HG02970 (cell line): ENCODE data around the gene CNKSR2.

Experiments used
- ATAC-seq: cut with Tn5 transposase; IDR thresholded peaks from one replicate; pipeline ENCODE4 v1.9.1; 2021; ENCODE audit warnings: mild to moderate bottlenecking, moderate library complexity, moderate number of reproducible peaks; ENCODE audit not compliant: unreplicated experiment, low FRiP score

CNKSR2 gene

GRCh38 chrX:21661316-21661715 is 287.1 kb downstream of the CNKSR2 start:
- no peak for ATAC-seq

- no peak for ATAC-seq
Measured at GRCh38 chrX:21662761-21663160, 288.5 kb downstream of the CNKSR2 start.

GRCh38 chrX:21666252-21666651 is 292.0 kb downstream of the CNKSR2 start:
- no peak for ATAC-seq

GRCh38 chrX:21666679-21667078 is 292.5 kb downstream of the CNKSR2 start:
- no peak for ATAC-seq

- no peak for ATAC-seq
Measured at GRCh38 chrX:21674430-21675186, 300.4 kb downstream of the CNKSR2 start.

GRCh38 chrX:21675931-21676330 is 301.7 kb downstream of the CNKSR2 start:
- ATAC-seq, result no peak

DNA sequence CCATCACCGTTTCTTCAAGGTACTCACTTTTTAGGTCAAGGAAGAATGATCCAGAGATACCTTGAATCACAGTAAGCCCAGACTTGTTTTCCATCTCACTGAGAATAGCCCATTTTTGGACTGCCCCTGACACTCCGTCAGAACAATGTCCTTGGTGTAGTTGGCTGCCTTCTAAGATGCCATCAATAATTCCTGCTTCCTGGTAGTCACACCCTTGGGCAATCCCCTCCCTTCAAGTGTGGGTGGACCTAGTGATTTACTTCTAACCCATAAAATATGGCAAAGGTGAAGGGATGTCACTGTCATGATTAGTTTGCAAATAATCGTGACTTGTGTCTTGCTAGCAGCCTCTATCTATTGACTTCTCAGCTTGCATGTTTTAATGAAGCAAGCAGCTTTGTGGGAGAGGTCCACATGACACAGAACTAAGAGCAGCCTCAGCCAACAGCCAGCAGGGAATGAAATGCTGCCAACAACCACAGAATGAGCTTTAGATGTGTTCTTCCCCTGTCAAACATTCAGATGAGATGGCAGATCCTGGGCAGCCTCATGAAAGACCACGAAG is 303.9 kb downstream of the CNKSR2 start:
- no peak for ATAC-seq

DNA sequence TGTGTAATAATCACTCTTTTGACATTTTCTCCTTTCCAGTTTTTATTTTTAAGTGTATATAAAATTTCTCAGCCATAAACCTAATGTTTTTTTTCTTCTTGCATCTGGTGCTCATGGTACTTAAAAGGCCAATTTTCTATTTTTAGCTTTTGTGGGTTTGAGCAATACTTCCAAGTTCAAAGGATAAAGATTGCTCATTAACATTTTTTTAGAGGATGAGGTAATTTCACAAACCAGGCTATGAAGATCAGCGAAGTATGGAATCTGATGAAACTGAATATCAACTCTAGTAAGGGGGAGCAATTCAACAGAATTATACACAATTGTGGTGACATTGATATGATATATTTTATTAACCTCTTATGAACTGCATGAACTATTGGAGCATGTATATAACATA is 309.7 kb downstream of the CNKSR2 start:
- ATAC-seq, result no peak

- no peak for ATAC-seq
Measured at GRCh38 chrX:21691512-21692018, 317.3 kb downstream of the CNKSR2 start.

DNA sequence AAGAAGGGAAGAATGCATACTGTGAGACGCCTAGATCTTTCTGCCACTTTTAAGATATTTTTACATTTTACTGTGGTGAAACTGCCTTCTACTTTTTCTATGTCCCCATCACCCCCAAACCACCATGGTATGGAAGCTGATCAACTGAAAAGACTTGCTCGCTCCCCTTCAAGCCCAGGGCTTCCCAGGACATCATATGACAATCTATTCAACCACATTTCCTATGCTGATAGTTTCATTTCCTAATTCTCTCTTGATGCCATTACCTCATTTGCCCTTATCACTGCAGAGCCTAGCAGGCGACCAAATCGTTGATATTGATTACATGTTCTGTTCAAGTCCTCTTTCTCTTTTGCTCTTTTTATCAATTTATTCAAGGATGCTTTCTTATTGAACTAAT is 324.1 kb downstream of the CNKSR2 start:
- ATAC-seq, result no peak

DNA sequence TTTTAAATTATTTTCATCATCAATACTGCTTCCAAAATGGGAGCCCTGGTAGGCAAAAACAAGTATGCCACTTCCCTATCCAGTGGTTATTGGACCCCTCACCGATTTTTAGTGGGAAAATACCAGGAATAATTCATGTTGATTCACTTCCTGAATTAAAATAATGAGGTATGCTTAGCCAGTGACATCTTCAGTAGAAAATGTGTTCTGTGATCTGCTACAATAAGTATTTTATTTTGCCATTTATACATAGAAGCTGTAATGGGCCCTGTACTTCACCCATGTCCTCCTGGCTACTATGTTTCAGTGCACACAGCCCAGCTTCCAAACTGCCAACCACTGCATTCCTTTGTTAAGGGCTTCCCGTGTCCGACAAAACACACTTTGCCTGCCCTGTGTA is 324.9 kb downstream of the CNKSR2 start:
- no peak for ATAC-seq

DNA sequence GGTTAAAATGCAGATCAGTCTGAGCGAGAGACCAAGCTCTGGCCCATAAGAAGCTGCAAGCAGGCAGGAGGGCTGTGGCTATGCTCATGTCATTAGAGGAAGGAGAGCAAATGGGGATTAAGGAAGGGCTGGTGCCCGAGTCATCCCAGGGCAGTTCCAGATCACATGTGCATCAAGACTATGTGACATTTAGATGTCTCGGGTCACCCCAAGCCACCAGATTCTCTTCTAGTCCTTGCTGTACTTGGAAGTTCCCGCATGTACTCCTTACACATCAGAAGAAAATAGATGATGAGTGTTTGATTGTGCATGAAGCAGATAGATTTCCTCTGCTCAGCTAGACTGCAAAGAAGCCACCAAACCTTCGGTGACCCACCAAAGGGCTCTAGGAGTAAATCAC is 326.1 kb downstream of the CNKSR2 start:
- no peak for ATAC-seq

DNA sequence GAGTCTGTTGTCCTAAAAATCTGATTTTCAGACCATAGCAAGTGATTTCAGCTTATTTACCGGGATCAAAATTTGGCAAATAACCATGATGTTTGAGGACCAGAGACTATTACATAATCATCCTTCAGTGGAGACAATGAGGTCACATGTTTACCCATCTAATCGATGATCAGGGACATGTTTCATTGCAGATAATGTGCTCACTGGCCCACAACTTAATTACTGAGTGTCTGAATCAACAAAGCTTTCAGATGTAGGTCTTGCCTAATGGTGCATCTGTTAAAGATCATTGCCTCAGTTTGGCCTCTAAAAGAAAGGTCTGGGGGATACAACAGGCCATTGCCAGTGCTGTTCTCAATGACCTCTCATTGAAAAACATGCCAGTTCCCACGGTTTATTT is 326.7 kb downstream of the CNKSR2 start:
- ATAC-seq, result no peak

DNA sequence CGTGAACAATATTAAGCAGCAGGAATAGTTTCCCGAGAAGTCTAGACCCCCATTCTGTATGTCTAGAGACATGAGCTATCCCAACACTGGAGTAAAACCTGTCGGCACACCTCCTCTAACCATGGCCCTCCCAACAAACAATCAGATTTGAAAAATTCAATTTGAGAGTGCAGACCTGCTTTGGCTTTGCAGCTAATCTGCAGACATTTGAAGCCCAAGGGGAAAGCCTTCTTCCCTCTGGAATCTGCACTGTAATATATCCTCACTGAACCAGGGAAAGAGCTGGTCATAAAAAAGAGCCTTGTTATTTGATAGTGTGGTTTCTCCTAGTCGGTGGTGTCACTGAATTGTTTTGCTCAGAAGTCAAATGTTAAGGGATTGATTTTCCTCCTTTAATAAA is 328.5 kb downstream of the CNKSR2 start:
- no peak for ATAC-seq
